CD1c-positive myeloid dendritic cell (primary cell): ENCODE measurements around the gene ZP1.
"Not testable (repeated sequence)": the region's sequence is repeated elsewhere in the genome, so short reads cannot be mapped to it uniquely, and the experiment has no call there.

ENCODE experiments used
- DNase-seq: peaks from one replicate; pipeline ENCODE4 v3.0.0-alpha.2; 2016; ENCODE audit errors: extremely low spot score

The ZP1 gene

GRCh38 chr11:60908803-60909202, 41.5 kb downstream of the ZP1 start:
- no peak for DNase-seq

GRCh38 chr11:60909680-60910280, 42.4 kb downstream of the ZP1 start:
- DNase-seq, result not testable (repeated sequence)

DNA sequence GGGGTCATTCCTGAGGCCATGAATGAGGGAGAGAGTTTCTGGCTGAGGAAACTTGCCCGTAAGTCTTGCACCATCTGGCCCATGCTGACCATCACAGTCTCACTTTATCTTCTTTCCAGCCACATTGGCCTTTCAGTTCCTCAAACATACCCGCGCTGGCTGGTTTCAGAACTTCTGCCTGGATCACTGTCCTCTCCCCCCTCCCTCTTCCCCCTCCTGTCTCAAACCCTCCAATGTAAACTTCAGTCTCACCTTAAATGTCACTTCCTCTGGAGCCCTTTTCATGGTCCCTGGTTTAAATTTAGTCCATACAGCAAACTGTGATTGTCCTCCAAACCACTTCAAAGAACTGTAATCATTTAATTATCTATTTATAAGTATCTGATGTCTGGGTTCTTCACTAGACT, 42.9 kb downstream of the ZP1 start:
- peak; percentile 88 for DNase-seq

- peak; percentile 71 for DNase-seq
Measured at GRCh38 chr11:60910711-60911380, 43.5 kb downstream of the ZP1 start.

GRCh38 chr11:60912223-60912850, 45.0 kb downstream of the ZP1 start:
- DNase-seq, result no peak

GRCh38 chr11:60912851-60913528, 45.6 kb downstream of the ZP1 start:
- no peak for DNase-seq

DNA sequence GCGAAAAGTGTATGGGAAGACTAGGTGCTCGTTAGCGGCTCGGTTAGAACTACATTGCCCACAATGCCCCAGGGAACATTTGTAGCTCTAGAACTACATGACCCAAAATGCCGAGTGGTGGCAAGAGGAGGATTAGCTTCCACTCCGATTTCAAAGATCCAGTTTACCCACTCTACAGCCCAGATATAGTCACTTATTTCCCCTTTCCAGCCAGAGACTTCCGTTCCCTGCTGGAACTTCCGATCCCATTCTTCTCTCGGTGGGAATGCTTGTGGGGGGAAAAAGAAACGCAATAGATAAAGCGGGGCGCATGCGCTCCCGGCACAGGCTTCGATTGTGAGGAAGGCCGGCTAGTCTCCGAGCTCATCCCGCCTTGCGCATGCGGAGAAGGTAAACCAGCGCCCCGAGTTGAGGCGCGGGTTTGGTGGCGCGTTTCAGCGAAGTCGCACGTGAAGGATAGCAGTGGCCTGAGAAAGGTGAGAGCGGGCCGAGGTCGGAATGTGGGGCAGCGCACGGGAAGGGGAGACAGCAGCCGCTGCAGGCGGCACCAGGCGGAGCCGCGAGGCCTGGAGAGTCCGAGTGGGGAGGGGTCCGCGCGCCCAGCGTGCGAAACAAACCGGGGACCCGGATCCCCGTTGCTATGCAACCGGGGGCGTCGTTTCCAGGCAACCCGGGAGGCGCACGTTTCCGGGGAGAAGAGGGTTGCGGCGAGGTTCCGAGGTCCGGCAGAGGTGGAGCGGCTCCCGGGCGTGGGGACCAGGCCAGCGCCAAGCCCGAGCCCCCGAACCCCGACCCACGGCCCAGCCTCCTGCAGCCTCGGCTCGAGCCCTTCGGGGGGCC, 46.7 kb downstream of the ZP1 start, which contains the start of gene TMEM109:
Gene TMEM109, plus strand, starts transcription at position 366 of the 840 bp plus-strand sequence. CDS start 5,536 bp downstream, outside the sequence.
- DNase-seq, result peak; percentile 92

- peak; percentile 28 for DNase-seq
Measured at GRCh38 chr11:60914633-60915247, 47.4 kb downstream of the ZP1 start.

DNA sequence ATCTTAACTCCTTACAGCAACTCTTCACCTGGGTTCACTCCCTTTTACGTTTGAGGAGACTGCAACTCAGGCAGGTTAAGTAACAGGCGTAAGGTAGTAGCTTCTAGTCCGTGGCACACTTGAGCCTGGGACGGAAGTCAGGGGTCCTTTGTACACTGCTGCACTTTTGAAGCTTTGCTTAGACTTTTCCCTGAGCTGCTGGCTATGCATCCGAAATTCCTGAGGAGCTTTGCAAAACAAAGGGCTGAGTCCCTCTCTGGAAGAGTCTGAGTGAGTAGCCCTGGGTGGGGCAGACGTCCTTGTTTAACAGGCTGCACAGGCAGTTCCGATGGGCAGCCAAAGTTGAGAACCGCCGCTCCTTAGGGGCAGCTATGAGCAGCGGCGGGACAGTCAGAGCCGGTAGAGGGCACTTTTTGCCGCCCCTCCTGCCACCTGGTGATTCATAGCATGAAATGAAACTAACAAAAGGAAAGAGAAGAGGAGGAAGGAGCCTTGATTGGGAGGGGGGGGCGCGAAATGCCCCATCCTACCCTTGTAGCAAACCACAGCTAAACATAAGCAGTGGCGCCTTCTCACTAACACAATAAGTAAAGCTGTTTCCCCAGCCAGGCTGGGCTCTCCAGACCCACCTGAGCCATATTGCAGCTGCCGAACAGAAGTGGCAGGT, 48.0 kb downstream of the ZP1 start:
- DNase-seq, result peak; percentile 66

GRCh38 chr11:60916669-60917206, 49.4 kb downstream of the ZP1 start:
- no peak for DNase-seq

DNA sequence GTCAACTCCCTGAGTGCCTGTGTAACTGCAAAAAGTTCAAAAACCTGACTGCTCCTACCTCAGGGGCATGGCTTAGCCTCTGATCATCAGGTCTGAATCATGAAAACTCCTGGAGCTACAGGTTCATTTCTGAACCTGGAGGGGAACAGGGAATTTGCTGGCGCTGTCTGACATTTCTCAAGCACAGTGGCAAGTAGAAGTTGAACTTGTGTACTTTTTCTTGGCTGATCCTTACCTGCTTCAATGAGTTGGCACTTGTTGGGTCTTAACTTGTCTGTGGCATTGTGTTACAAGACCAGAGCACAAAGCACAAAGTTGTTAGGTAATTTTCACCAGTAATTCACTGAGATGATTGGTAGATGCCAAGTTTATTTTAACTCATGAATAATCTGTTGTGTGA, 49.9 kb downstream of the ZP1 start:
- DNase-seq, result no peak

- no peak for DNase-seq
Measured at GRCh38 chr11:60918251-60918938, 51.1 kb downstream of the ZP1 start.

GRCh38 chr11:60918939-60919265, 51.6 kb downstream of the ZP1 start:
- DNase-seq, result no peak

- DNase-seq, result peak; percentile 55
Measured at GRCh38 chr11:60919320-60919719, 52.0 kb downstream of the ZP1 start.

DNA sequence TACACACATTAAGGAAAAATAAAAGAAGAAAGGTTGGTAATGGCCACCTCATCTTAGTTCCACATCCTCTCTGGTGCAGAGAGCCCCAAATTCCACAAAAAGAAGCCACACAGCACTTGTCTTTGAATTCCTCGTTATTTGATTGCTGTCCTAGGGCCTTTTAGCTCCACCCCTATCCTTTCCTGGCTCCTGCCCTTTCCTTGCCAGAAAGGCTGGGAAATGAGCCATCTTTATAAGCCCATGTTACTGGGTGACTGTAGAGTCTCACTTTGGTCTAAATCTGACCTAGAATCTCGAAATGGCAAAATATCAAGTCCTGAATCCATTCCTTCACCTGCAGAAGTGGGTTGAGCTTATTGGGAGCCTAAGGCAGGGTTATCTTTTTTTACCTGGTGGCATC, 52.6 kb downstream of the ZP1 start:
- DNase-seq, result no peak

DNA sequence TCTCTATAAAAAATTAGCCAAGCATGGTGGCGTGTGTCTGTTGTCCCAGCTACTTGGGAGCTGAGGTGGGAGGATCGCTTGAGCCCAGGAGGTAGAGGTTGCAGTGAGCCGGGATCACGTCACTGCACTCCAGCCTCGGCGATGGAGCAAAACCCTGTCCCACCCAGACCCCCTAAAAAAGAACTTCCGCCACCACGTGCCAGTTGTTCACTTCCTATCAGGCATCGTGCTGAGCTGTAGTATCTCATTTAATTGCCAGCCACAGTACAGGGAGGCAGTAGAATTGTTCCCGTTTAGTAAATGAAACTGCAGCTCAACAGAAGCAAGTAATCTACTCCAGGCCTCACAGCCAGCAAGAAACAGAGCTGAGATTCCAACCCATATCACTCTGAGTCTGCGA, 53.9 kb downstream of the ZP1 start:
- no peak for DNase-seq

DNA sequence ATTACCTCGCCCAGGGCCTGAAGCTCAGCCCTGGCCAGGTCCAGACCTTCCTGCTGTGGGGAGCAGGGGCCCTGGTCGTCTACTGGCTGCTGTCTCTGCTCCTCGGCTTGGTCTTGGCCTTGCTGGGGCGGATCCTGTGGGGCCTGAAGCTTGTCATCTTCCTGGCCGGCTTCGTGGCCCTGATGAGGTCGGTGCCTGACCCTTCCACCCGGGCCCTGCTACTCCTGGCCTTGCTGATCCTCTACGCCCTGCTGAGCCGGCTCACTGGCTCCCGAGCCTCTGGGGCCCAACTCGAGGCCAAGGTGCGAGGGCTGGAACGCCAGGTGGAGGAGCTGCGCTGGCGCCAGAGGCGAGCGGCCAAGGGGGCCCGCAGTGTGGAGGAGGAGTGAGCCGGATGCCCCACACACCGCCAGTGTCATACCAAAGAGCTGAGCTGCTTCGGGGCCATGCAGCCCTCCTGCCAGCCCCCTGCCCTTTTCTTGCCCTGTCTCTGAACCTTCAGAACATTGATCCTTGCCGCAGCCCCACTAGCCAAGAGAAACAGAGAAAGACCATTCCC, 54.5 kb downstream of the ZP1 start:
- DNase-seq, result no peak

- DNase-seq, result no peak
Measured at GRCh38 chr11:60922906-60923305, 55.6 kb downstream of the ZP1 start.

- no peak for DNase-seq
Measured at GRCh38 chr11:60923326-60923725, 56.0 kb downstream of the ZP1 start.

DNA sequence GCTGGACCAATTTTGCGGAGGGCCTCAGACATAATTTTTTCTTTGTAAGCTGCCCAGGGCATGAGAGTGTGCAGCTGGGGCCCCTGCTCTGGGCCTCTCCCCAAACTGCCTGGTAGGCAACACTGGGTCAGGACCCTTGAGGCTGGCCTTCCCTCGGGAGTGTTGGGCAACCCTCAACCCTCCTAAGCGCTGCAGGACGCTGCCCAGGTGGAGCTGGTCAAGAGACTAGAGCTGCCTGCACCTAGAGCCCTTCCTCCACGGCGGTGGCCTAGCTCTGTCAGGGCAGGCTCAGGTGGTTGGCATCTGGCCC, 56.4 kb downstream of the ZP1 start:
- DNase-seq, result no peak
